ENCODE data around the gene PSRC1. TPM values are rescaled to one million over a fixed set of nuclear protein-coding genes. Genes with fewer than 3 reads are reported as not detected.

Gene PSRC1
- total and polyA plus RNA-seq, 4 donors = 1.3 to 7.8 (median 3.2) TPM

Other genes starting within 250 kb of the PSRC1 start
- 10 to 100 TPM; 20.2 to 24.1 TPM for gene WDR47, start 241.0 kb downstream of the PSRC1 start, total RNA-seq
- gene WDR47, start 241.0 kb downstream of the PSRC1 start, polyA plus RNA-seq = 10 to 100 TPM in 1 of 2 donors, 1 to 10 TPM in 1; 5.6 to 10.5 TPM
- gene TAF13, start 207.1 kb downstream of the PSRC1 start, total RNA-seq = 10 to 100 TPM; 40.7 to 71.2 TPM
- 100 to 1,000 TPM in 1 of 2 donors, 10 to 100 TPM in 1; 30.5 to 111 TPM for gene TAF13, start 207.1 kb downstream of the PSRC1 start, polyA plus RNA-seq
- 10 to 100 TPM; 42.2 to 43.2 TPM for gene TMEM167B, start 192.4 kb downstream of the PSRC1 start, total RNA-seq
- 10 to 100 TPM; 26.7 to 28.1 TPM for gene TMEM167B, start 192.4 kb downstream of the PSRC1 start, polyA plus RNA-seq
- gene ELAPOR1, start 169.0 kb downstream of the PSRC1 start, total RNA-seq = 1 to 10 TPM in 1 of 2 donors, under 1 TPM in 1; 0.55 to 1.5 TPM
- gene ELAPOR1, start 169.0 kb downstream of the PSRC1 start, polyA plus RNA-seq = 1 to 10 TPM in 1 of 2 donors, under 1 TPM in 1; 0.15 to 6.0 TPM
- gene SARS1, start 69.2 kb downstream of the PSRC1 start, total RNA-seq = 100 to 1,000 TPM; 116 to 117 TPM
- 100 to 1,000 TPM; 109 to 159 TPM for gene SARS1, start 69.2 kb downstream of the PSRC1 start, polyA plus RNA-seq
- 1 to 10 TPM; 1.6 to 4.2 TPM for gene CELSR2, start 33.6 kb downstream of the PSRC1 start, total RNA-seq
- 1 to 10 TPM in 1 of 2 donors, under 1 TPM in 1; 0.38 to 2.1 TPM for gene CELSR2, start 33.6 kb downstream of the PSRC1 start, polyA plus RNA-seq
- gene MYBPHL, start 23.9 kb upstream of the PSRC1 start, total RNA-seq = not detected
- gene MYBPHL, start 23.9 kb upstream of the PSRC1 start, polyA plus RNA-seq = not detected
- gene SORT1, start 114.8 kb upstream of the PSRC1 start, total RNA-seq = 100 to 1,000 TPM; 119 to 310 TPM
- 10 to 100 TPM; 47.3 to 74.6 TPM for gene SORT1, start 114.8 kb upstream of the PSRC1 start, polyA plus RNA-seq
- 10 to 100 TPM; 37.4 to 49.9 TPM for gene PSMA5, start 143.3 kb upstream of the PSRC1 start, total RNA-seq
- 10 to 100 TPM; 39.1 to 57.1 TPM for gene PSMA5, start 143.3 kb upstream of the PSRC1 start, polyA plus RNA-seq
- gene SYPL2, start 183.4 kb upstream of the PSRC1 start, total RNA-seq = 1 to 10 TPM; 5.9 to 6.2 TPM
- gene SYPL2, start 183.4 kb upstream of the PSRC1 start, polyA plus RNA-seq = 1 to 10 TPM; 1.4 to 2.8 TPM
- 1 to 10 TPM; 3.8 to 4.2 TPM for gene ATXN7L2, start 200.8 kb upstream of the PSRC1 start, total RNA-seq
- gene ATXN7L2, start 200.8 kb upstream of the PSRC1 start, polyA plus RNA-seq = 10 to 100 TPM in 1 of 2 donors, under 1 TPM in 1; 0.63 to 12.5 TPM
- gene CYB561D1, start 210.9 kb upstream of the PSRC1 start, total RNA-seq = 10 to 100 TPM; 10.6 TPM
- gene CYB561D1, start 210.9 kb upstream of the PSRC1 start, polyA plus RNA-seq = 1 to 10 TPM; 5.4 to 5.7 TPM
- 1 to 10 TPM; 3.8 to 7.7 TPM for gene AMIGO1, start 226.6 kb upstream of the PSRC1 start, total RNA-seq
- gene AMIGO1, start 226.6 kb upstream of the PSRC1 start, polyA plus RNA-seq = 1 to 10 TPM; 3.1 to 4.5 TPM

Data from aorta (tissue), 4 donors.